ENCODE results near the gene COX7B.

The COX7B gene

DNA sequence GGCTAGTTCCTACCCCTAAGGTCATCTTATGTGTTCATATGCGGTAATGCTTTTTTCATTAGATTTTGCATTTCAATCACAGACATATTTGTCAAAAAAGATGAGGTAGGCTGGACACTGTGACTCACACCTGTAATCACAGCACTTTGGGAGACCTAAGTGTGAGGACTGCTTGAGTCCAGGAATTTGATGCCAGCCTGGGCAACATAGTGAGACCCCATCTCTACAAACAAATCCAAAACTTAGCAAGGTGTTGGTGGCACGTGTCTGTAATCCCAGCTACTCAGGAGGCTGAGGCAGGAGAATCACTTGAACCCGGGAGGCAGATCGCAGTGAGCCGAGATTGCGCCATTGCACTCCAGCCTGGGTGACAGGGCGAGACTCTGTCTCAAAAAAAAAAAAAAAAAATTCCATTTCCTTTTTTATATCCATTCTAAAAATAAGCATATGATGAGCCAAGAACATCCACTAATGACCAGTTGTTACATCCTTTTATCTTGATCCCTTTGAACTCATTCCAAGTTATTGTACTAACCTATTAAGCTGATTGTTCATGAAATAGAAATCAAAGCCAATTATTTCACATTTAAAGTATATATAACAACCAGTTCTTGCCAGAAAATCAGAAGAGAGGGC is 46.8 kb downstream of the COX7B start:
- no peak for DNase-seq

DNA sequence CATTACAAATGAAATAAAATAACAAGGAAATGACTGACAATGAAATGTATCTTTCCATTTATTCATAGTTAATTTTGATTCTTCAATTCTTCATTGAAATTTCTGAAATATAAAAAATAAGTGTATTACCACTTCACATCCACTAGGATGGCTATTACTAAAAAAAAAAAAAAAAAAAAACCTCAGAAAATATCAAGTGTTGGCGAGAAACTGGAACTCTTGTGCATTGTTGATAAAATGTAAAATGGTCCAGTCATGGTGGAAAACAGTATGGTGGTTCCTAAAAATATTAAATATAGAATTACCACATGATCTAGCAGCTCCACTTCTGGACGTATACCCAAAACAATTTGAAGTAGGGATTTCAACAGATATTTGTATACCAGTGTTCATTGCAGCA is 47.3 kb downstream of the COX7B start:
- no peak for DNase-seq

DNA sequence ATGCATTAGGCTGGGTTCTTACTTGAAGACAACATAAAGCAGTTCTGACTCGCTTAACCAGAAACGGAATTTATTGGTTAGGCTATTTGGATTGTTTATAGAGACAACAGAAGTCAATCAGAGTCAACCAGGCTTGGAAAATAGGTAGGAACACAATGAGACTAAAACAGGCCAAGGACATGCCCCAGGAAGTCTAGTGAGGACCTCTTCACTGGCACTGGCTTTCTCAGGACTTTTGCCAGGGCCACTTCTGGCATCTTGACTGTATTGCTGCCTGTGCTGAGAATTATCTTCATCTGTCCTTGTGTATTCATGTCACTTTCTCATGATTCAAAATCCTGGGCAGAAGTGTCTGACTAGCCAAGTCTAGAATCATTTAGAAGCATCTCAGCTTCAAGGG is 50.6 kb downstream of the COX7B start:
- no peak for DNase-seq

DNA sequence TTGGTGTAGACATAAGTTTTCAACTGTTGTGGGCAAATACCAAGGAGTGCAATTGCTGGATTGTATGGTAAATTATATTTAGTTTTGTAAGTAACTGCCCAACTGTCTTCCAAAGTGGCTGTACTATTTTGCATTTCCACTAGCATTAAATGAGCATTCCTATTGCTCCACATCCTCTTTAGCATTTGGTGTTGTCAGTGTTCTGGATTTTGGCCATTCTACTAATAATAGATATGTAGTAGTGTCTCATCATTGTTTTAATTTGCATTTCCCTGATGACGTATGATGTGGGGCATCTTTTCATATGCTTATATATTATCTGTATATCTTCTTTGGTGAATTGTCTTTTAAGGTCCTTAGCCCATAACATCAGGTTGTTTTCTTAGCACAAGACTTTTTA is 52.9 kb downstream of the COX7B start:
- no peak for DNase-seq

DNA sequence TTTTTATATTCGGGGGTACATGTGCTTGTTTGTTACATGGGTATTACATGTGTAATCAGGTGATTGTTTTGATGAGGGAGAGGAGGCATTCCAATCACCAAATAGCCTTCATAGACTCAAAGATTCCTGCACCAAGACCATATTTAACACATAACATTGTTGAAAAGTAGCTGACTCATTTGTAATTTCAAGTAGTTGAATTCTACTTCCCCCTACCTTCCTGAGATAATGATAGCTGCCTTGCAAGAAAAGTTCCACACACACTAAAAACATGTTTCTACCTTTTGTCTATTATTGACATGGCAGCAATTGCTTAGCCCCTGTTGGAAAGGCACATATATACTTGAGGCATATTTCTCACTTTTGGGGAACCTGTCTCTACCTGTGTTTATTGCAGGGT is 54.0 kb downstream of the COX7B start:
- DNase-seq, result no peak

DNA sequence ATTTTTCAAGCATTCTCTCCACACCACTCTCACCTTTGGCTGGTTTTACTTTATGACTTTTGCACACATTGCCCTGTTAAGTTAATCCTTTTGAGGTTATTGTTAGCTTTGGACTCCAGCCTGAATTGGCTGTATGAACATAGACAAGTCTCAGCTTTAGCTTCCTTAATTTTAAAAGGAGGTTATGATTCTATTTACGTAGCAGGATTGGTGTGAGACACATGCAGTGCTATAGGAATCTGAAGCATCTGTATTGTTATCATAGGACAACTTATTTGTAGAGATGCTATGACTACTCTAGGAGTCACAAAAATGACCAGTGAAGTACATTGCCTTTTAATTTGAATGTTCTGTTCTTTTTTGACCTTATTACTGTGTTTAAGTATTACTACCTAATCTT is 54.4 kb downstream of the COX7B start:
- DNase-seq, result no peak

Measured in hippocampal formation (tissue), 2 donors.